Measurements from ENCODE around the gene DPP3.

Gene DPP3

DNA sequence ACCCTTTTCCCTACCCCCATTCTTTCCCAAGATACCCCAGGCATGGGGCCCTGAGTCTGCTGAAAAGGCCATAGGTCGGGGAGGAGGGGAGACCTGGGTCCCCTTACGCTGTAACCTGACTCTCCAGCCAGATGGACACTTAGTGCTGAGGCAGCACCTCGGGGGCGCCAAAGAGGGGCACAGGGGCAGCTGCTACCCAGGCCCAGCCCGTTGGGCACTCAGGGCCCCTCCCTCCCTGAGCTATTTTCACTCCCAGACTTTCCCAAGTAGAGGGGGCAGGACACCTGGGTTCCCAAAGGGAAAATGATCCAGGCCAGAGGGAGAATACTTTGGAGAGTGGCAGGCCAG lies 67.4 kb downstream of the DPP3 start:
- no peak for DNase-seq
- TF ChIP-seq CTCF (IDR thresholded peaks at IDR 0.05; ENCODE audit: low read length) (no peak), EZH2phosphoT487 (IDR thresholded peaks at IDR 0.05; ENCODE audit: low read length) (no peak), EZH2 (optimal IDR thresholded peaks at IDR 0.05; ENCODE audit: low read depth, low read length) (no peak)
- H3F3A ChIP-seq (ENCODE audit: insufficient read depth, low read length), result peaks cover 3% of the 10 kb centered on the region; the same call in 1 of the 2 replicates
- H3K27me3 ChIP-seq (replicated peaks; ENCODE audit: insufficient read depth, low read length), result peaks cover 52% of the 10 kb centered on the region
- peaks cover 7% of the 10 kb centered on the region; the same call in 1 of the 2 replicates for H3K4me1 ChIP-seq (ENCODE audit: low read length)
- H3K9me3 ChIP-seq (replicated peaks; ENCODE audit: insufficient read depth, low read length), result no peaks in the 10 kb centered on the region
- H4K20me1 ChIP-seq (ENCODE audit: insufficient read depth, low read length), result no peaks in the 10 kb centered on the region
- peaks cover 5% of the 10 kb centered on the region; the same call in 1 of the 2 replicates for H3K79me2 ChIP-seq (ENCODE audit: low read length)
- no peaks in the 10 kb centered on the region for H3K36me3 ChIP-seq (replicated peaks; ENCODE audit: insufficient read depth, low read length)
- no peaks in the 10 kb centered on the region for H3K9me2 ChIP-seq (replicated peaks; ENCODE audit: insufficient read depth, low read length)
- no peak overlapping the region for H2AFZ ChIP-seq (ENCODE audit: low read length)
- H3K4me3 ChIP-seq (ENCODE audit: low read length), result no peak overlapping the region
- no peak overlapping the region for H3K4me2 ChIP-seq (ENCODE audit: low read depth, low read length)
- no peak overlapping the region for H3K27ac ChIP-seq (ENCODE audit: low read length)
- H3K9ac ChIP-seq (ENCODE audit: low read length), result no peak overlapping the region

DNA sequence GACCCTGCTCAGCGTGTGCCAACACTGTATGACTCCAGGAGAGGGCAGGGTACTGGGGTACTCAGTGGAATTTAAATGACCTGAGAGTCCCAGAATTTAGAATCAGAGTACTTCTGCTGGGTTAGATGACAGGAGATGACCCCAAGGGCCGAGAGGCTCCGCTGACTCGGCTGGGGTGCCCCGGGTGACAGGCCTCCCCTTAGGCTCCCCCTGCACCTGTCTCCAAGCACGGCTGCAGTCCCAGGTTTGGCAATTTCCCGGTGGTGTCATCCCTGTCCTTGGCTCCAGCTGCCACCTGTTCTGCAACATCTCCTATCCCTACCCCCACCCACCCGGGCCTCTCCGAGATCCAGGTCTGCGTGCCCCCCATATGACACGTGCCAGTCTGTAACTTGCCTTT lies 67.8 kb downstream of the DPP3 start:
- Histone ChIP-seq H4K20me1 (ENCODE audit: insufficient read depth, low read length) (no peaks in the 10 kb centered on the region), H3K36me3 (replicated peaks; ENCODE audit: insufficient read depth, low read length) (no peaks in the 10 kb centered on the region), H3K9me2 (replicated peaks; ENCODE audit: insufficient read depth, low read length) (no peaks in the 10 kb centered on the region), H3K4me3 (ENCODE audit: low read length) (no peak overlapping the region), H3K9ac (ENCODE audit: low read length) (no peak overlapping the region), H3K27ac (ENCODE audit: low read length) (no peak overlapping the region), H3K4me1 (ENCODE audit: low read length) (peaks cover 7% of the 10 kb centered on the region; the same call in 1 of the 2 replicates), H3K27me3 (replicated peaks; ENCODE audit: insufficient read depth, low read length) (peaks cover 52% of the 10 kb centered on the region), H3K79me2 (ENCODE audit: low read length) (peaks cover 5% of the 10 kb centered on the region; the same call in 1 of the 2 replicates), H3F3A (ENCODE audit: insufficient read depth, low read length) (peaks cover 3% of the 10 kb centered on the region; the same call in 1 of the 2 replicates), H2AFZ (ENCODE audit: low read length) (no peak overlapping the region), H3K4me2 (ENCODE audit: low read depth, low read length) (no peak overlapping the region), H3K9me3 (replicated peaks; ENCODE audit: insufficient read depth, low read length) (no peaks in the 10 kb centered on the region)
- DNase-seq, result no peak
- TF ChIP-seq EZH2phosphoT487 (IDR thresholded peaks at IDR 0.05; ENCODE audit: low read length) (no peak), EZH2 (optimal IDR thresholded peaks at IDR 0.05; ENCODE audit: low read depth, low read length) (no peak)

DNA sequence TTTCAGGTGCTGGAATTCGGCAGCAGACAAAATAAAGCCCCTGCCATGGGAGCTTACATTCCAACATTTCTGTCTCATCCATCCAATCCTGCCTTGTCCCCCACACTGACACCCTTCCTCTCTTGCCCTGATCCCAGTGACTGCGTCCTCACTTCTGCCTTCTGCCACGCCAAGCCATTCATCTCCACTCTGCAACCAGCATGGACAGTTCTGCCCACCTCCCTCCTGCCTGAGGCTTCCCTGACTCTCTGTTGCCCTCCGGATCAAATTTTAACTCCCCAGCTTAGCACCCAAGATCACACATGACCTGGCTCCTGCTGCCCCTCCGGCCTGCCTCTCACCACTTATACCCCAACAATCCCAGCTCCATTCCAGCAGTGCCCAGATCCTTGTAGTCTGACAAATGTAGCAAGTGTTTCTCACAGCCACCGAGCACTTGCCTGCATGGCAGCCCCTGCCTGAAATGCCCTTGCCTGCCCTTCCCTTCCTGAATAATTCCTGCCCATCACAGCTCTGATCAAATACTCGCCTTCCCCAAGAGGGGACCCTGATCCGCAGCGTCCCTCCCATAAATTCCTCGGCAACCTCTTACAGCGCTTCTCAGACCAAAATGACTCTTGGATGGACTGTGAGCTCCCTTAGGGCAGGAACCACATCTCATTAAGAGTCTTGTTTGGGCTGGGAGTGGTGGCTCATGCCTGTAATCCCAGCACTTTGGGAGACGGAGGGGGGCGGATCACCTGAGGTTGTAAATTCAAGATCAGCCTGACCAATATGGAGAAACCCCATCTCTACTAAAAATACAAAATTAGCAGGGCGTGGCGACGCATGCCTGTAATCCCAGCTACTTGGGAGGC lies 68.8 kb downstream of the DPP3 start:
- no peak overlapping the region for H3K27ac ChIP-seq (ENCODE audit: low read length)
- H3F3A ChIP-seq (ENCODE audit: insufficient read depth, low read length), result peaks cover 3% of the 10 kb centered on the region; the same call in 1 of the 2 replicates
- H3K9me2 ChIP-seq (replicated peaks; ENCODE audit: insufficient read depth, low read length), result no peaks in the 10 kb centered on the region
- no peak for DNase-seq
- H3K9ac ChIP-seq (ENCODE audit: low read length), result no peak overlapping the region
- H4K20me1 ChIP-seq (ENCODE audit: insufficient read depth, low read length), result no peaks in the 10 kb centered on the region
- no peak overlapping the region for H3K4me2 ChIP-seq (ENCODE audit: low read depth, low read length)
- peaks cover 56% of the 10 kb centered on the region for H3K27me3 ChIP-seq (replicated peaks; ENCODE audit: insufficient read depth, low read length)
- H3K4me1 ChIP-seq (ENCODE audit: low read length), result peaks cover 7% of the 10 kb centered on the region; the same call in 1 of the 2 replicates
- H3K79me2 ChIP-seq (ENCODE audit: low read length), result peaks cover 5% of the 10 kb centered on the region; the same call in 1 of the 2 replicates
- TF ChIP-seq EZH2phosphoT487 (IDR thresholded peaks at IDR 0.05; ENCODE audit: low read length), result no peak
- no peak for TF ChIP-seq CTCF (IDR thresholded peaks at IDR 0.05; ENCODE audit: low read length)
- no peak for TF ChIP-seq EZH2 (optimal IDR thresholded peaks at IDR 0.05; ENCODE audit: low read depth, low read length)
- no peaks in the 10 kb centered on the region for H3K36me3 ChIP-seq (replicated peaks; ENCODE audit: insufficient read depth, low read length)
- H2AFZ ChIP-seq (ENCODE audit: low read length), result no peak overlapping the region
- H3K4me3 ChIP-seq (ENCODE audit: low read length), result no peak overlapping the region
- H3K9me3 ChIP-seq (replicated peaks; ENCODE audit: insufficient read depth, low read length), result no peaks in the 10 kb centered on the region
